Measurements from ENCODE around the gene GTSF1L.

Gene GTSF1L

DNA sequence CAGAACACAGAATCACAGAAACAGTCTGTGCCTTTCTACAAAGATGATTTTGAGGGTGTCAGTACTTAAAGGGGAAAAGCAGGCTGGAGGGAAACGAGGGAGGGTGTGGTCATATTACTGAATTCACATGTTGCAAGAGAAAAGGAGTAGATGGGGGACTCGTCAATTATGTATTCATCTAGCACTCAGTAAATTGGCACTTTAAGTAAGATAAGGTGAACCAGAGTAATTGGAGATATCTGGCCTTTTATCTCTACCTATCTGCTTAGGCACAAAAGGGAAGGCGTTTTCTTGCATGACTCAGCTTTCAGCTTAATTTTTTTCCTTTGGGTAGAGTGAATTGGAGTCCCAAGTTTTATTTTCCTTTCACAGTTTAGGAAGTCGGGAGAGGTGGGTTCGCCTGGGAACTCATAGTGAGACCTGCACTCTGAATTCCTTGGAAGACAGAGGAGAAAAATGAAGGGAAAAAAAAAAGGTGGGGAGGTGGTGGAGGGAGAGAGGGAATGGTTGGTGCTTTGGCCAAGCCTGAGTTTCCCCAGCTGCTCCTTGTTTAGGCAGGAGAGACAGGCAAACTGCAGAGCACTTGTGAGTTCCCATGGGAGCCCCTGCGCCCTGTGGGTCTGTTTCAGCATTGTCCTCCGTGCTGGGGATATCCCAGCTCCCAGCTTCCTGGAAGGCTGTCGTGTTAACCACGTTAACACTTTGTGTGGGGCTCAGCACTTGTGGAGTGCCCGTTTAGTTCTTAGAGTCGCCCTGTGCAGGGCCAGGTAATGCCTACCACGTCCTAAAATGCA, 19.7 kb upstream of the GTSF1L start:
- H3K4me3 ChIP-seq (ENCODE audit: low read length), result no peak overlapping the region
- DNase-seq (ENCODE audit: low read depth), result no peak
- TF ChIP-seq, protein P1, sequence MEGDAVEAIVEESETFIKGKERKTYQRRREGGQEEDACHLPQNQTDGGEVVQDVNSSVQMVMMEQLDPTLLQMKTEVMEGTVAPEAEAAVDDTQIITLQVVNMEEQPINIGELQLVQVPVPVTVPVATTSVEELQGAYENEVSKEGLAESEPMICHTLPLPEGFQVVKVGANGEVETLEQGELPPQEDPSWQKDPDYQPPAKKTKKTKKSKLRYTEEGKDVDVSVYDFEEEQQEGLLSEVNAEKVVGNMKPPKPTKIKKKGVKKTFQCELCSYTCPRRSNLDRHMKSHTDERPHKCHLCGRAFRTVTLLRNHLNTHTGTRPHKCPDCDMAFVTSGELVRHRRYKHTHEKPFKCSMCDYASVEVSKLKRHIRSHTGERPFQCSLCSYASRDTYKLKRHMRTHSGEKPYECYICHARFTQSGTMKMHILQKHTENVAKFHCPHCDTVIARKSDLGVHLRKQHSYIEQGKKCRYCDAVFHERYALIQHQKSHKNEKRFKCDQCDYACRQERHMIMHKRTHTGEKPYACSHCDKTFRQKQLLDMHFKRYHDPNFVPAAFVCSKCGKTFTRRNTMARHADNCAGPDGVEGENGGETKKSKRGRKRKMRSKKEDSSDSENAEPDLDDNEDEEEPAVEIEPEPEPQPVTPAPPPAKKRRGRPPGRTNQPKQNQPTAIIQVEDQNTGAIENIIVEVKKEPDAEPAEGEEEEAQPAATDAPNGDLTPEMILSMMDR (IDR thresholded peaks at IDR 0.05; ENCODE audit: insufficient read depth, low read depth, low read length, missing control alignments), result no peak

DNA sequence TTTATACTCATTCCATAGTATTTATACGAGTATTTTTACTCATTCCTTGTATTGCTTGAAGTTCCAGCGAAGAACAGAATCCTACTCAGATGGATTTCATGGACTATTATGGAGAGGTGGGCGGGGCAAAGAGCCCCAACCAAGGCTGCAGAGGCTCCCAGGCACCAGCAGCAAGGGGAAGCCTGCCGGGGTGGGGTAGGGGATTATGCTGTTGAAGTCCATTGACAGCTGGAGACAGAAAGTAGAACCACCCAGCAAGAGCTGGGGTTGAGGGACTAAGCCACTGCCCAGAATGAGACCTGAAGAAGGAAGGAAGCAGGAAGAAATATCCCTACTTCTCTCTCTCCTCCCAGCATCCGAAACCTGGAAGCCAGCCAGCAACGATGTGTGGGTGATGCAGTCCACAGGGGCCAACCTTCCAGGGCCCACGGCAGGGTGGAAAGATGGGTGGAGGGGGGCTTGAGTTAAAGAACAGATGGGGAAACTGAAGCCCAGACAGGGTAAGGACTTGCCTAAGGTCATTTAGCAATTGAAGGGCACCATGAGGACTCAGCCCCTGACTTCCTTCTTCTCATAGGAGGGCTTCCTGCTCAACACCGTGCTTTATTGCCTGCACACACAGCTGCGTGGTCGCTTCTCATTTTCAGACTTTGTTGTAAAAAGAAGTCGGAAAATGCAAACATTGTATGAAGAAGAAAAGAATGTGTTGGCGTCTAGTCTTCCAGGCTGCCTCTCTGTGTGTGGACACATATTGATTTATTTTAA, 18.3 kb upstream of the GTSF1L start:
- DNase-seq (ENCODE audit: low read depth), result no peak
- no peak overlapping the region for H3K4me3 ChIP-seq (ENCODE audit: low read length)
- TF ChIP-seq, protein P1 (IDR thresholded peaks at IDR 0.05; ENCODE audit: insufficient read depth, low read depth, low read length, missing control alignments), result no peak

DNA sequence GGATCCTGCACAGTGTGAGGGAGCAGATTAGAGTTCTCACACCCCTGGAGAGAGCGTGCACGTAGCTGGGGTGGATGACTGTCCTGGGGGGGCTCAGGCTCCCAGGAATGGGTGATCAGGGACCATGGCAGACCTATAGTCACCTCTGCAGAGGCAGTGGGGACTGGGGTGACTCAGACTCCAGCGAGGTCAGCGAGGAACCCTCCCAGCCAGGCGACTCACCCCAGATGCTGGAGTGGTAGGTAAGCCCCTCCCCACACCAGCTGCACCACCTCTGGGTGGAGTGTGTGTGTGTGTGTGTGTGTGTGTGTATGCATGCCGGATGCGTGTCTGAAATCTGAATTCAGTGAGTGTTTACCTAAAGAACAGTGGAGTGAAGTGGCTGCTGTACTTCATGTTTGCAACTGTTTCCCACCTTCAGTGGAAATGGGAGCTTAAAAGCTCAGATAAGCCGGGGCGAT, 17.4 kb upstream of the GTSF1L start:
- TF ChIP-seq, protein P1 (IDR thresholded peaks at IDR 0.05; ENCODE audit: insufficient read depth, low read depth, low read length, missing control alignments), result no peak
- H3K4me3 ChIP-seq (ENCODE audit: low read length), result no peak overlapping the region
- DNase-seq (ENCODE audit: low read depth), result no peak

DNA sequence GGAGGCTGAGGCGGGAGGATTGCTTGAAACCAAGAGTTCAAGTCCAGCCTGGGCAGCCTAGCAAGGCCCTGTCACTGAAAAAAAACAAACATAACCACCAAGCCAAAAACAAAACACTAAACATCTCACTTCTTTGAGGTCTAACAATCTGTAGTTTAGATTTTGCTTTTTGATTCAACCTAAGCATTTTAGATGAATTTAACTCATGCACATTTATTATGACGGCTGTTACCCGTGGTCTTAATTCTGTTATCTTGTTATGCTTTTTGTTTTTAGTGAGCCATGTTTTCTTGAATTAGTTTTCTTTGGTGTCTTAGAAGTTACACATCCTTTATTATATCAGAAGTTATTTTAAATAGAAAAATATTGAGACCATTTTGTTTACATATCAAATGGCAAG, 13.8 kb upstream of the GTSF1L start:
- TF ChIP-seq, protein P1 (IDR thresholded peaks at IDR 0.05; ENCODE audit: insufficient read depth, low read depth, low read length, missing control alignments), result no peak
- DNase-seq (ENCODE audit: low read depth), result no peak
- no peak overlapping the region for H3K4me3 ChIP-seq (ENCODE audit: low read length)

DNA sequence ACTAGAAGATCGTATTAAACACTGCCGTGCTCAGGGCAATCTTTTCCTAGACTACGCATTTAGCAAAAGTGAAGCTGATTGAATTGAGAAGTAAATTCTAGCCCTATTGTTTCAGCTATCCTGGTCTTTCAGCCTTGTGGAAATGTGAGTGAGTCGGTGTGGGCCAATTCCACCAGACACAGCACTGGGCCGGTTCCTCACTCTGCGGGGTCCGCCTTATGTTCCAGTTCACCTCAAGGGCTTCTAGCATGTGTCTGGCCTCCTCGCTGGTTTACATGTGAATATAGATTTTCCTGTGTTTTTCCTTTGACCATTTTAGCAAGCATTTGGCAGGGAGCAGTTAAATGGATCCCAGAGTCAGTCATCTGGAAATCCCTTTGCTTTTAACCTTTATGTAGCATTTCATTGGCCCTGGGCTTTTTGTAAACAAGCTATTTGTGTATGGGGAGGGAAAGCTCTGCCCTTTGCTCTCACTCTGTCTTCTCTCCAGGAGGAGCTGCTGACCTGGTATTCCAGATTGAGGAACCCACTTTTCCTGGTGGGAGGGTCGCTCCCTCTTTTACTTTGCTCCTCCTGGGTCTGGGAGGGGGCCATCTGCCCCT, 12.4 kb upstream of the GTSF1L start:
- DNase-seq (ENCODE audit: low read depth), result no peak
- H3K4me3 ChIP-seq (ENCODE audit: low read length), result no peak overlapping the region
- TF ChIP-seq, protein P1 (IDR thresholded peaks at IDR 0.05; ENCODE audit: insufficient read depth, low read depth, low read length, missing control alignments), result no peak

DNA sequence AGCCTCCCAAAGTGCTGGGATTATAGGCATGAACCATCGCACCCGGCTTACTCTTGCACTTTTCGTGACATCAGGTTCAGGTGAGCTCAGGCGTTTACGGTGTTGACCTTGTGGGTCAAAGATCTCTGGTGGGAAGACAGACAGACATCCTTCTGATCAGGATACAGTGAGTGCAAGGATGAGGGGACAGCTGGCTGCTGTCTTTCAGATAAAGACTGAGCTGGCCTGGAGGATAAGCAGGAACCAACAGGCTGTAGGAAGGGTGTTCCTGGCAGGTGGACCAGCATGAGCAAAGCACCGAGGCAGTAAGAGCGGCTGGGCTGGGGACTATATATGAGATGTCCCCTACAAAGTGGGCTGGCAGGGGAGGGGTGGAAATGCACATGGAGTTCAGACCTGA, 11.1 kb upstream of the GTSF1L start:
- H3K4me3 ChIP-seq (ENCODE audit: low read length), result no peak overlapping the region
- TF ChIP-seq, protein P1 (IDR thresholded peaks at IDR 0.05; ENCODE audit: insufficient read depth, low read depth, low read length, missing control alignments), result no peak
- no peak for DNase-seq (ENCODE audit: low read depth)

Data from epithelial cell of esophagus (primary cell).